Measurements from ENCODE around the gene ING3. TPM values are rescaled to one million over a fixed set of nuclear protein-coding genes. Genes with fewer than 3 reads are reported as not detected.

The ING3 gene
- total RNA-seq, 2 experiments from 2014 or later = 21.7 to 24.1 TPM

DNA sequence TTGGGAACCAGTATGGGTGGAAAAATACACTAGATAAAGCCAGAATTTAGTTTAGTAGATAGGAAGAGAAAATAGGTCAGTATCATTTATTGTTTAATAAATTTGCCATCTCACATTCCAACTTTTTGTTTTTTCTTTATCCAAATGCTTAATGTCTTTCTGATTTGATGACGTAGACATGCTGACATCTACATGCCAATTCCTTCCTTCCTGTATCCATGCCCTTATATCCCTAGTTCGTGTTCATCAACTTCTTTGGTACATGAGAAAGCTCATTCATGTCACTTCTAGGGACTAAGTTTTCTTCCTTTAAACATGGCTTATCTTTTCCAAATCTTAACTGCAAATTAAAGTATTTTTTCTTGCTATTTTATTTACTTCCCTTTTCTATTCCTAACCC, 30.5 kb upstream of the ING3 start:
- intact Hi-C loops (cut with micrococcal nuclease) = no loop called here
- Mint-ChIP-seq H3K4me1 (ENCODE audit: low read depth) (no peaks in the 10 kb centered on the region), H3K9me3 (no peaks in the 10 kb centered on the region), H3K4me3 (no peak overlapping the region), H3K27me3 (peaks cover 7% of the 10 kb centered on the region), H3K36me3 (ENCODE audit: low read depth) (no peaks in the 10 kb centered on the region), H3K27ac (no peak overlapping the region)
- POLR2A ChIA-PET = no interaction called here
- CTCF ChIA-PET = no interaction called here
- TF ChIP-seq, protein P1, sequence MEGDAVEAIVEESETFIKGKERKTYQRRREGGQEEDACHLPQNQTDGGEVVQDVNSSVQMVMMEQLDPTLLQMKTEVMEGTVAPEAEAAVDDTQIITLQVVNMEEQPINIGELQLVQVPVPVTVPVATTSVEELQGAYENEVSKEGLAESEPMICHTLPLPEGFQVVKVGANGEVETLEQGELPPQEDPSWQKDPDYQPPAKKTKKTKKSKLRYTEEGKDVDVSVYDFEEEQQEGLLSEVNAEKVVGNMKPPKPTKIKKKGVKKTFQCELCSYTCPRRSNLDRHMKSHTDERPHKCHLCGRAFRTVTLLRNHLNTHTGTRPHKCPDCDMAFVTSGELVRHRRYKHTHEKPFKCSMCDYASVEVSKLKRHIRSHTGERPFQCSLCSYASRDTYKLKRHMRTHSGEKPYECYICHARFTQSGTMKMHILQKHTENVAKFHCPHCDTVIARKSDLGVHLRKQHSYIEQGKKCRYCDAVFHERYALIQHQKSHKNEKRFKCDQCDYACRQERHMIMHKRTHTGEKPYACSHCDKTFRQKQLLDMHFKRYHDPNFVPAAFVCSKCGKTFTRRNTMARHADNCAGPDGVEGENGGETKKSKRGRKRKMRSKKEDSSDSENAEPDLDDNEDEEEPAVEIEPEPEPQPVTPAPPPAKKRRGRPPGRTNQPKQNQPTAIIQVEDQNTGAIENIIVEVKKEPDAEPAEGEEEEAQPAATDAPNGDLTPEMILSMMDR (IDR thresholded peaks at IDR 0.05) = no peak
- ATAC-seq (no peak), DNase-seq (no peak)

DNA sequence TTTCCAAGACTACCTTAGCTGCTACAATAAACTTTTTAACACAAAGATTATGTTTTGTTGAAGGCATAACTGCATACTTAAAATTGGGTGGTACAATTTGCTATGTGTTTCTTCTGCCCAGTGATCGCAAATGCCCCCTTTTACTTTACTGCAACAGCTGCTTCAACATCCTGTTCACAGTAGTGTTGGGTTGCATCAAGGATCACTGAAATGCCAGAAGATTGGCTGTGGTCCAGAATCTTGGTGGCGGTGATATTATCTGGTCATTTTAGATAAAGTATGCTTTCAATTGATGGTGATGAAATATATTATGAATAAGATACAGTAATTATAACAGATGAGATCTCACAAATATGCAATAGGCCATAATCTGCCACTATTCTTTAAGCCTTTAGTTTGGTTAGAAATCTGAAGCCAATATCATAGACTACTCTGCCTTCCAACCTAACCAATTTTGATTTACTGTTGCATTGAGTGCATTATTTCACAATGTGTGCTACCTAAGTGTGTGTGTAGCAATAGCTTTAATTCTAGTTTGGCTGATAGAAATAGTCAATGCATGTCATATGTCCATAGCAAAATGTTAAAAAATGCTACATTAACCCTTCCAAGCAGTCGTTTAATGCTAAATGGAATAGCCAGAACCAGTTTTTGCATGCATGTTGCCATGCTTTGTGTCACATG, 29.8 kb upstream of the ING3 start:
- Mint-ChIP-seq H3K9me3 (no peaks in the 10 kb centered on the region), H3K4me3 (no peak overlapping the region), H3K27ac (no peak overlapping the region), H3K27me3 (peaks cover 12% of the 10 kb centered on the region), H3K4me1 (ENCODE audit: low read depth) (no peaks in the 10 kb centered on the region), H3K36me3 (ENCODE audit: low read depth) (no peaks in the 10 kb centered on the region)
- TF ChIP-seq, protein P1 (IDR thresholded peaks at IDR 0.05) = no peak
- POLR2A ChIA-PET = no interaction called here
- ATAC-seq (no peak), DNase-seq (no peak)
- CTCF ChIA-PET = no interaction called here
- intact Hi-C loops (cut with micrococcal nuclease) = no loop called here

DNA sequence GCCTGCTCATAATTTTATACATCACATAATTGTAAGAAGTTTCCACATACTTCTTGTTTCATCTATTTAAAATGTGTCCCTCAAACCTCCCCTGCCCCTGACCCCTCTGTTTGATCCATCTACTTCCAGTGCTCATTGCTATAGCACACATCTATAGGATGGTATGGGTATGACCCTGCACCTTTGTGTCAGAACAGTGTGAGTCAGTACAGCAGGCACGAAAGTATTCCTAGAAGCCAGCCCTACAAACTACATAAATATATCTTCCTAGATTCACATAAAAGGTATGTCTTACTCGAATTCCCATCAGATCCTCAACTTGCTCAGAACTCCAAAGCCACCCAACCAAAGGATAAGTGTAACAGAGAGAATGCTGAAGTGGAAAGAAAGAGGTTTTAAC, 25.7 kb upstream of the ING3 start:
- ChIA-PET POLR2A (no interaction called here), CTCF (no interaction called here)
- Mint-ChIP-seq H3K9me3 (no peaks in the 10 kb centered on the region), H3K4me3 (no peak overlapping the region), H3K27me3 (peaks cover 15% of the 10 kb centered on the region), H3K36me3 (ENCODE audit: low read depth) (no peaks in the 10 kb centered on the region), H3K27ac (no peak overlapping the region), H3K4me1 (ENCODE audit: low read depth) (no peaks in the 10 kb centered on the region)
- intact Hi-C loops (cut with micrococcal nuclease) = no loop called here
- DNase-seq = no peak
- ATAC-seq = no peak
- TF ChIP-seq, protein P1 (IDR thresholded peaks at IDR 0.05) = no peak

DNA sequence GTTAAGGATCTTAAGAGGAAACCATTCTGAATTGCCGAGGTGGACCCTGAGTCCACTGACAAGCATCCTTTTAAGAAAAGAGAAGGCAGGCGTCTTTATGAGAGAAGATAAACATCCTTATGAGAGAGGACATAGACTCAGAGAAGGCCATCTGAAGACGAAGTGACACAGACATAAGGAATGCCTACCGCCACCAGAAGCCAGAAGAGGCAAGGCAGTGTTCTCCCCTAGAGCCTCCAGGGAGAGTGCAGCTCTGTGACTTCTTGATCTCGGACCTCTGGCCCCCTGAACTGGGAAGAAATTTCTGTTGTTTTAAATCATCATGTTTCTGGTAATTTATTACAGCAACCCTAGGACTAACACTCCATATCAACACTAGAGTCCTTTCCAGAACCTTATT, 25.2 kb upstream of the ING3 start:
- intact Hi-C loops (cut with micrococcal nuclease) = no loop called here
- no peaks in the 10 kb centered on the region for H3K36me3 Mint-ChIP-seq (ENCODE audit: low read depth)
- H3K27me3 Mint-ChIP-seq = peaks cover 15% of the 10 kb centered on the region
- ChIA-PET POLR2A (no interaction called here), CTCF (no interaction called here)
- no peak overlapping the region for H3K27ac Mint-ChIP-seq
- ATAC-seq (no peak), DNase-seq (no peak)
- no peaks in the 10 kb centered on the region for H3K9me3 Mint-ChIP-seq
- no peaks in the 10 kb centered on the region for H3K4me1 Mint-ChIP-seq (ENCODE audit: low read depth)
- no peak overlapping the region for H3K4me3 Mint-ChIP-seq
- TF ChIP-seq, protein P1 (IDR thresholded peaks at IDR 0.05) = no peak

DNA sequence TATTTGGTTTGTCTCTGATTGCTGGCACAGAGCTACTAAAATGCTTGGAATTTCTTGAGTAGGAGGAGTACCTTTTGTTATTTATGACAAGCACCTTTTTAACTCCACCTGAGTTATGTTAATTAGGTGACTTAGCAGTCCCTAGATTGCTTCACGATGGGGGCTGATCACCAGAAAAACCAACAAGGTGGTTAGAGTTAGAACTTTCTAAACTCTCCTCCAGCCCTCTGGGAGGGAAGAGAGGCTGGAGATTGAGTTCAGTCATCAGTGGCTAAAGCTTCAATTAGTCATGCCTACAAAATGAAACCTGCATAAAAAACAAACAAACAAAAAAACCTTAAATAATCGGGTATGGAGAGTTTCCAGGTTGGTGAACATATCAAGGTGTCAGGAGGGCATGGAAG, 23.6 kb upstream of the ING3 start:
- no peak overlapping the region for H3K27ac Mint-ChIP-seq

More for the DNA sequence above, 23.6 kb upstream of the ING3 start:
- Mint-ChIP-seq H3K36me3 (ENCODE audit: low read depth) (no peaks in the 10 kb centered on the region), H3K27me3 (peaks cover 21% of the 10 kb centered on the region), H3K4me3 (no peak overlapping the region), H3K9me3 (no peaks in the 10 kb centered on the region), H3K4me1 (ENCODE audit: low read depth) (no peaks in the 10 kb centered on the region)
- CTCF ChIA-PET = no interaction called here
- TF ChIP-seq, protein P1 (IDR thresholded peaks at IDR 0.05) = no peak
- ATAC-seq (no peak), DNase-seq (no peak)
- POLR2A ChIA-PET = no interaction called here
- intact Hi-C loops (cut with micrococcal nuclease) = no loop called here

All from activated CD8-positive, alpha-beta T cell treated with anti-CD3 and anti-CD28 coated beads for 36 hours (primary cell).